ENCODE measurements around the gene RAD21L1.

- TF ChIP-seq MAX (IDR thresholded peaks at IDR 0.05) = no peak
- no peak for TF ChIP-seq CTCF (IDR thresholded peaks at IDR 0.05; ENCODE audit: control extremely low read depth in 1 of 3, insufficient read depth in 1 of 3, low read depth in 1 of 3, low read length in 3 of 3)
- no peak for TF ChIP-seq POLR2A (IDR thresholded peaks at IDR 0.05; ENCODE audit: control extremely low read depth in 1 of 2, low read depth in 2 of 2, low read length in 2 of 2)
- TF ChIP-seq TAF7 (optimal IDR thresholded peaks at IDR 0.05; ENCODE audit: borderline replicate concordance, low read depth, low read length) = no peak
- no peak for TF ChIP-seq CREB1 (IDR thresholded peaks at IDR 0.05)
- no peak for TF ChIP-seq EZH2 (IDR thresholded peaks at IDR 0.05; ENCODE audit: low read depth, low read length, severe bottlenecking)
- no peak for TF ChIP-seq MAFK (IDR thresholded peaks at IDR 0.05; ENCODE audit: low read depth, low read length)
- no peak for TF ChIP-seq CHD2 (IDR thresholded peaks at IDR 0.05; ENCODE audit: low read length)
- no peak for TF ChIP-seq POLR2AphosphoS5 (IDR thresholded peaks at IDR 0.05; ENCODE audit: low read depth, low read length)
- no peak for TF ChIP-seq YY1 (IDR thresholded peaks at IDR 0.05; ENCODE audit: low read depth, low read length)
- no peak for TF ChIP-seq BCL11A (IDR thresholded peaks at IDR 0.05; ENCODE audit: low read depth in 2 of 2, low read length in 2 of 2)
- no peak for TF ChIP-seq CHD7 (IDR thresholded peaks at IDR 0.05; ENCODE audit: insufficient replicate concordance, low read length)
These were observed 44.9 kb upstream of the RAD21L1 start for GRCh38 chr20:1180949-1181348.

All from H1 (cell line).